ENCODE results near the gene FBXW7. TPM values are rescaled to one million over a fixed set of nuclear protein-coding genes. Genes with fewer than 3 reads are reported as not detected.

Gene FBXW7
- polyA plus RNA-seq, 1 of the 3 experiments (the other 2 are of a cell fraction) = 7.7 TPM

DNA sequence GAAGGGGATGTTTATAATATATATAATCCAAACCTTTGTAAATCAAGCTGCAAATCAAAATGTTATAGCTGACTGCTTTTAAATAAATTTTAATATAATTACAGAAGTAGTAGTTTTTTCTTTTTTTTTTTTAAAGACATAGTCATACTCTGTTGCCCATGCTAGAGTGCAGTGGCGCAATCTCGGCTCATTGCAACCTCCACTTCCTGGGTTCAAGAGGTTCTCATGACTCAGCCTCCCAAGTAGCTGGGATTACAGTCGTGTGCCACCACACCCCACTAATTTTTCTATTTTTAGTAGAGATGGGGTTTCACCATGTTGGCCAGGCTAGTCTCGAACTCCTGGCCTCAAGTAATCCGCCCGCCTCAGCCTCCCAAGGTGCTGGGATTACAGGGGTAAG lies 178.7 kb downstream of the FBXW7 start:
- H3K27ac ChIP-seq (ENCODE audit: low read depth in 2 of 2, low read length in 1 of 2) = no peak overlapping the region
- POLR2A ChIA-PET = no interaction called here
- 88% methylated on average over 6 of the region's 6 CpGs for WGBS (ENCODE audit: low lambda C conversion rate)

DNA sequence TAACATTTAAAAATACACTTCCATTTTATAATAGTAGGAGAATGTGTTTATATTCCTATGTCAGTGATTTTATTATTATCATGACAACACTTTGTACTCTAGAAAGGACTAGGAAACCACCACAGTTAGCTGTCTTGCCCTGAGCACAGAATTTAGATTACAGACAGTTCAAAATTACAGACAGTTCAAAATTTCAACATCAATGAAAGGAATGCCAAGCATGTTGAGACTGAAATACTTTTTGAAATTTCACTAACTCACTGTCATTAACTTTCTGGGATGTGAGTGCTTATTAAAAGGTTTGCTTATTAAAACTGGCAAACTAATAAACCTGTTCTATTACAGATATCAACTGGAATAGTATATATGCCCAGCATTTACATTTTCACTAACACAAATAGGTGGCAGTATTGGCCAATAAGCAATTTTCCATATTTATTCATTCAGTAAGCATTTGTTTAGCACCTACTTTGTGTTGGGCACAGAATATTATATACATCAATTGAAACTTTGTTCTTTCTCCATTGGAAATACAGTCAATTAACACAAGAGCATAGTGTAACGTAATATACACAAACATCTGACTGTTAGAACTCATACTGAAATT lies 179.4 kb downstream of the FBXW7 start:
- WGBS (ENCODE audit: low lambda C conversion rate) = 90% methylated on average over 1 of the region's 1 CpG
- H3K9ac ChIP-seq = no peak overlapping the region
- H3K79me2 ChIP-seq (ENCODE audit: insufficient read depth) = peaks cover 4% of the 10 kb centered on the region; the same call in 1 of the 2 replicates
- no peak overlapping the region for H2AFZ ChIP-seq (ENCODE audit: low read depth)
- H3K9me2 ChIP-seq = no peaks in the 10 kb centered on the region; the same call in 1 of the 2 replicates
- H3F3A ChIP-seq (replicated peaks; ENCODE audit: insufficient read depth) = peaks cover 3% of the 10 kb centered on the region
- H3K4me3 ChIP-seq (ENCODE audit: low read depth in 2 of 2, low read length in 1 of 2) = no peak overlapping the region
- no peak overlapping the region for H3K4me2 ChIP-seq
- CTCF ChIA-PET = interaction anchor here (0.7 to 1.0 kb wide), 2 partner anchors 8 to 983 kb away, joined by 3 read pairs; no protein-coding TSS in a partner anchor
- no peaks in the 10 kb centered on the region for H3K9me3 ChIP-seq
- no peak overlapping the region for H3K27ac ChIP-seq (ENCODE audit: low read depth in 2 of 2, low read length in 1 of 2)
- TF ChIP-seq RXRA (IDR thresholded peaks at IDR 0.05; ENCODE audit: borderline replicate concordance, low read depth) (no peak), NRF1 (IDR thresholded peaks at IDR 0.05; ENCODE audit: low read depth, low read length) (no peak), RAD21 (IDR thresholded peaks at IDR 0.05; ENCODE audit: low read length) (peak; percentile 43; the same call in 1 of the 2 replicates), CHD2 (IDR thresholded peaks at IDR 0.05; ENCODE audit: low read length, partially characterized antibody) (no peak)
- TF ChIP-seq, protein P1, sequence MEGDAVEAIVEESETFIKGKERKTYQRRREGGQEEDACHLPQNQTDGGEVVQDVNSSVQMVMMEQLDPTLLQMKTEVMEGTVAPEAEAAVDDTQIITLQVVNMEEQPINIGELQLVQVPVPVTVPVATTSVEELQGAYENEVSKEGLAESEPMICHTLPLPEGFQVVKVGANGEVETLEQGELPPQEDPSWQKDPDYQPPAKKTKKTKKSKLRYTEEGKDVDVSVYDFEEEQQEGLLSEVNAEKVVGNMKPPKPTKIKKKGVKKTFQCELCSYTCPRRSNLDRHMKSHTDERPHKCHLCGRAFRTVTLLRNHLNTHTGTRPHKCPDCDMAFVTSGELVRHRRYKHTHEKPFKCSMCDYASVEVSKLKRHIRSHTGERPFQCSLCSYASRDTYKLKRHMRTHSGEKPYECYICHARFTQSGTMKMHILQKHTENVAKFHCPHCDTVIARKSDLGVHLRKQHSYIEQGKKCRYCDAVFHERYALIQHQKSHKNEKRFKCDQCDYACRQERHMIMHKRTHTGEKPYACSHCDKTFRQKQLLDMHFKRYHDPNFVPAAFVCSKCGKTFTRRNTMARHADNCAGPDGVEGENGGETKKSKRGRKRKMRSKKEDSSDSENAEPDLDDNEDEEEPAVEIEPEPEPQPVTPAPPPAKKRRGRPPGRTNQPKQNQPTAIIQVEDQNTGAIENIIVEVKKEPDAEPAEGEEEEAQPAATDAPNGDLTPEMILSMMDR (IDR thresholded peaks at IDR 0.05) = 0 out of 2 replicates have a peak, but pooled peaks have one; percentile 35
- TF ChIP-seq, protein P2, sequence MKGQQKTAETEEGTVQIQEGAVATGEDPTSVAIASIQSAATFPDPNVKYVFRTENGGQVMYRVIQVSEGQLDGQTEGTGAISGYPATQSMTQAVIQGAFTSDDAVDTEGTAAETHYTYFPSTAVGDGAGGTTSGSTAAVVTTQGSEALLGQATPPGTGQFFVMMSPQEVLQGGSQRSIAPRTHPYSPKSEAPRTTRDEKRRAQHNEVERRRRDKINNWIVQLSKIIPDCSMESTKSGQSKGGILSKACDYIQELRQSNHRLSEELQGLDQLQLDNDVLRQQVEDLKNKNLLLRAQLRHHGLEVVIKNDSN (IDR thresholded peaks at IDR 0.05; ENCODE audit: borderline replicate concordance, low read depth) = no peak
- no peaks in the 10 kb centered on the region for H3K36me3 ChIP-seq (replicated peaks in 1 of 2; ENCODE audit: control insufficient read depth in 1 of 2, insufficient read depth in 2 of 2, low read length in 1 of 2)
- H3K27me3 ChIP-seq (ENCODE audit: insufficient read depth) = no peaks in the 10 kb centered on the region
- POLR2A ChIA-PET = no interaction called here
- peaks cover 5 to 6% of the 10 kb centered on the region in 2 experiments; a peak in 2 of 4 replicates for H3K4me1 ChIP-seq (ENCODE audit: control insufficient read depth in 1 of 2, insufficient read depth in 2 of 2, low read depth in 1 of 2, low read length in 1 of 2)
- H4K20me1 ChIP-seq (ENCODE audit: insufficient read depth) = no peaks in the 10 kb centered on the region
- no peak for DNase-seq

More for the DNA sequence above, 178.7 kb downstream of the FBXW7 start:
- H3K9me2 ChIP-seq = no peaks in the 10 kb centered on the region; the same call in 1 of the 2 replicates
- H3K79me2 ChIP-seq (ENCODE audit: insufficient read depth) = no peaks in the 10 kb centered on the region
- H2AFZ ChIP-seq (ENCODE audit: low read depth) = no peak overlapping the region
- no peak for DNase-seq
- no peak overlapping the region for H3K9ac ChIP-seq
- no peaks in the 10 kb centered on the region for H3K9me3 ChIP-seq
- no peaks in the 10 kb centered on the region for H3K36me3 ChIP-seq (replicated peaks in 1 of 2; ENCODE audit: control insufficient read depth in 1 of 2, insufficient read depth in 2 of 2, low read length in 1 of 2)
- peaks cover 5 to 6% of the 10 kb centered on the region in 2 experiments; a peak in 2 of 4 replicates for H3K4me1 ChIP-seq (ENCODE audit: control insufficient read depth in 1 of 2, insufficient read depth in 2 of 2, low read depth in 1 of 2, low read length in 1 of 2)
- no peaks in the 10 kb centered on the region for H4K20me1 ChIP-seq (ENCODE audit: insufficient read depth)
- peaks cover 3% of the 10 kb centered on the region for H3F3A ChIP-seq (replicated peaks; ENCODE audit: insufficient read depth)
- CTCF ChIA-PET = interaction anchor here (0.8 to 2.7 kb wide), 3 partner anchors 8 to 13 kb away, joined by 3 to 10 read pairs (median 4); no protein-coding TSS in a partner anchor
- H3K4me2 ChIP-seq = no peak overlapping the region
- no peak overlapping the region for H3K4me3 ChIP-seq (ENCODE audit: low read depth in 2 of 2, low read length in 1 of 2)
- no peaks in the 10 kb centered on the region for H3K27me3 ChIP-seq (ENCODE audit: insufficient read depth)
- TF ChIP-seq, protein P3, sequence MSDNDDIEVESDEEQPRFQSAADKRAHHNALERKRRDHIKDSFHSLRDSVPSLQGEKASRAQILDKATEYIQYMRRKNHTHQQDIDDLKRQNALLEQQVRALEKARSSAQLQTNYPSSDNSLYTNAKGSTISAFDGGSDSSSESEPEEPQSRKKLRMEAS (IDR thresholded peaks at IDR 0.05; ENCODE audit: low read depth) = no peak
- TF ChIP-seq, protein P1 (IDR thresholded peaks at IDR 0.05) = no peak
- no peak for TF ChIP-seq RXRA (IDR thresholded peaks at IDR 0.05; ENCODE audit: borderline replicate concordance, low read depth)
